GM19025 (cell line): Measurements from ENCODE around the gene FOXN3.

Experiments
- ATAC-seq: cut with Tn5 transposase; IDR thresholded peaks from one replicate; pipeline ENCODE4 v1.9.1; 2021; ENCODE audit warnings: mild to moderate bottlenecking, low read depth, moderate library complexity; ENCODE audit not compliant: unreplicated experiment

Gene FOXN3

GRCh38 chr14:89411976-89412375 lies 5.1 kb downstream of the FOXN3 start:
- ATAC-seq = no peak

DNA sequence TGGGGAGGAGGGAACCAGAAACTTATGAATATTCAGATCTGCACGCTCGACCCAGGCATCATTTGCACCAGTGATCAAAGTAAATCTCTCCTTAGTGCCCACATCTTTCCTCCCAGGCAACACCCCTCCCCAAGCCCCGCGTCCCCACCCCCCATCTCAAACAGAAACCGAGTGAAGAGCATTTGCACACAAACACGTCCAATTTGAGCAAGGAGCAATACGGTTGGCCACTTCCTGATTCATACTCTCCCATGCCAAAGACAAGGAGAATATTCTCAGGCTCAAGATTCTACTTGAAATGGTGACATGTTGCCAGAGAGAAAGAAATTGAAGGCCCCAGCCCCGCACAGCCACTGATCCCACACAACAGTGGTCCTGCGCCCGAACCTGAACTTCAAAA lies 7.1 kb downstream of the FOXN3 start:
- ATAC-seq = no peak

- ATAC-seq = no peak
Observed at GRCh38 chr14:89408907-89409700, 7.9 kb downstream of the FOXN3 start.

- no peak for ATAC-seq
Observed at GRCh38 chr14:89407856-89408255, 9.2 kb downstream of the FOXN3 start.

DNA sequence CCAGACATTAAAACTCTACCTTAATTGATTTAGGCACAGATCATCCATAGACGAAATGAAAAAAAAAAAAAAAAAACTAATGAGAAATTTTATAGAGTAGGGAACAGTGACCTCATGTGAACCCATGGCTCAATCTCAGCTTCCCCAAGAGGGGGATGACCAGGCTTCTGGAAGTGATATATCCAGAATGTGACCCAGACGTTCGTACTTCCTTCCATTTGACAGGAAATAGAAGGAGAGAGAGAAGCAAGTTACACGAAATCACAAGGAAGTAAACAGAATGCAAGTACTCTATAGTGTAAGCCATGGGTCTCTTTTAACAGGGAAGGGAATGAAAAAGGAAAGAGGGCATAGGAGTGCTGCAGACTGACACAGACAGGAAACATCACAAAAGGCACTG lies 10.1 kb downstream of the FOXN3 start:
- ATAC-seq = no peak

- ATAC-seq = no peak
Observed at GRCh38 chr14:89406361-89406760, 10.7 kb downstream of the FOXN3 start.

DNA sequence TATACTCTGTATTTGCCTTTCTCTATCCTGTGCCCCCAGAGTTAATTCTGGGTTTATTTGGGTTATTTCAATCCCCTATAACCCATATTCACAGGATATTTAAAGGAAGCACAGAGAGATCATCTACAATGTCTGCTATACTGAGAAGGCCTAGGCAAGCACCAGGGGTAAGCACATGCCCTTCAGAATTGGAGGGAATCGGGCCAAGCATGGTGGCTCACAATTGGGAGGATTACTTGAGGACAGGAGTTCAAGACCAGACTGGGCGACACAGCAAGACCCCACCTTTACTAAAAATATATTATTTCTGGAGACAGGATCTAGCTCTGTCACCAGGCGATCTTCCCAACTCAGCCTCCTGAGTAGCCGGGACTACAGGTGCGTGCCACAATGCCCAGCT lies 11.3 kb downstream of the FOXN3 start:
- no peak for ATAC-seq

DNA sequence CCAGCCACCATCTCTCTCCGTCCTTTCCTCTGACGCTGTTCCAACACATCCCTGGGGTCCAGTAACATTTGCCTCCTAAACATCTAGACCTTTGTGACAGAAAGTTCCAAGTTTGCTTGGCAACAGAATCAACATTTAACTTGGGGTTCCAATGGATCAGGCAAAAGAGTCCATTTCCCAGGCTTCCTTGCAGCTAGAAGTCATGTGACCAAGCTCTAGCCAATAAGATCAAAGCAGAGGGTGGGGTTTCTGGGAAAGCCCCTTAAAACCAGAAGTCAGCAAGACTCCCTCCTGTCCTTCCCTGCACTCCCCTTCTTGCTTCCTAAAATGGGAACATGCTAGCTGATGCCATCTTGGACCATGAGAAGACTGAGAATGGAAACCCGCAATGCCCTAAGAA lies 14.7 kb downstream of the FOXN3 start:
- ATAC-seq = no peak

DNA sequence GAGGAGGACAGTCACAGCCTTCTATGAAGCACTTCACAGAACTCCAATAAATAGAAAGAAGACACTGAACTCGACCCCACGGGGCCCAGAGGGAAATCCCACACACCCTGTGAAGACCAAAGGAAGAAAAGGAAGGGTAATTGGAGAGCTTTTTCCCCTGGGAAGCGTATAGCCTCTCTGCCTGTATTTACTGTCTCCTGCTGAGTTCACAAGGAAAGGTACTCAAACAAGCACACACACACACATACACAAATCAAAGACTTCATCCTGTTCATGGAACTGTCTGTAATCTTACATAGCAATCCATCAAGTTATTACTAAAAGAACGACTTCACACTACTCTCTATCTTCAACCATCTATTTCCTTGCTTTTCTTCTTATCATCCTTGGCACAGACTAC lies 15.3 kb downstream of the FOXN3 start:
- no peak for ATAC-seq

GRCh38 chr14:89401241-89401640 lies 15.8 kb downstream of the FOXN3 start:
- ATAC-seq = no peak

DNA sequence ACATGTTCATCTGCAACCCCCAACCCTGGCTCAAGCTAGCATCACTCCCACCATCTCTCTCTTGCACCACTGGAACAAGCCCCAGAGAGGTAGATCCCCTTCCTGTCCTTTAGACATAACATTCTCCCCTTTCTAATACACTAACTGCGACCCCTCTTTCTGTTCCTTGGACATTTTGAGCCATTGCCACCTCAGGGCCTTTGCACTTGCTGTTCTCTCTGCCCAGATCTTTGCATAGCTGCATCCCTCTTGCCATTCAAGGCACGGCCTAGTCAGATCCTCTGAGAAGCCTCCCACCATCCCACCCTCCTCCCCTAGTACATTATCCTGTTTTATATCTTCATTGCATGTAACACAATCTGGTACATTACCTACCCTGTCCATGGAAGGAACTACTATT lies 16.5 kb downstream of the FOXN3 start:
- no peak for ATAC-seq

DNA sequence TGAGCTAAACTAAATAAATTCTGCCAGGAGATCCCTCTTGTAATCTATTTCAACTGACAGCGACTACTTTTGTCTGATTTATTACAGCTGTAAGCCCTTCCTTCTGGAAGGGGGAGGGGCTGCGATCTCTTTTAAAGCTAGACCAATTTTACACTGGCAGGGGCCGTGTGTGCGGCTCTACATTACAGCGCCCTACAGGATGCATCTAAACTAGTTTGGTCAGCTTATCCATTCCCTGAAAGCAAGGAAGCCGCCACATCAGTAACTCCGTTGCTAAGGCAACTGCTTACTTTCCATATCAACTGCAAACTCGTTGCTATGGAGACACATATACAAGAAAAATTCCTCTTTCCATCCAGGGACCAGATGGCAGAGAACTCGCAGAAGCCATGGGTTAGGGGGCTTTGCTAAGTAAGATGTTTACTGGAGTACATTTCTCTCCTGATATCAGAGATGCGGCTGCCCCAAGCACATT lies 17.4 kb downstream of the FOXN3 start:
- no peak for ATAC-seq

- ATAC-seq = no peak
Observed at GRCh38 chr14:89399157-89399556, 17.9 kb downstream of the FOXN3 start.

- no peak for ATAC-seq
Observed at GRCh38 chr14:89397569-89398230, 19.3 kb downstream of the FOXN3 start.

- no peak for ATAC-seq
Observed at GRCh38 chr14:89394972-89395371, 22.1 kb downstream of the FOXN3 start.

- ATAC-seq = no peak
Observed at GRCh38 chr14:89393222-89393745, 23.7 kb downstream of the FOXN3 start.

- ATAC-seq = no peak
Observed at GRCh38 chr14:89392181-89392580, 24.9 kb downstream of the FOXN3 start.

DNA sequence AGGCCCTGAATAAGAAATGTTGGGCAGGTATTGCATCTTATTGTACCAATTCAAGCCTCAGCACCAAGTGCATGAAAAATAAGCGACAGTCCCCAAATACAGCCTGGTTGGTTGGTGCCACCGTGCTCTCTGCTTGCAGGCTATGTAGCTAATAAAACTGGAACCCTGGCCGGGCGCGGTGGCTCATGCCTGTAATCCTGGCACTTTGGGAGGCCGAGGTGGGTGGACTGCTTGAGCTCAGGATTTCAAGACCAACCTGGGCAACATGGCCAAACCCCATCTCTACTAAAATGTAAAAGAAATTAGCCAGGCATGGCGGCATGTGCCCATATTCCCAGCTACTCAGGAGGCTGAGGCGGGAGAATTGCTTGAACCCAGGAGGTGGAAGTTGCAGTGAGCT lies 25.5 kb downstream of the FOXN3 start:
- ATAC-seq = no peak

- ATAC-seq = no peak
Observed at GRCh38 chr14:89391123-89391522, 25.9 kb downstream of the FOXN3 start.

GRCh38 chr14:89388853-89389252 lies 28.2 kb downstream of the FOXN3 start:
- no peak for ATAC-seq

- ATAC-seq = no peak
Observed at GRCh38 chr14:89387922-89388685, 28.9 kb downstream of the FOXN3 start.
